ENCODE data around the gene NOS1AP. TPM values are rescaled to one million over a fixed set of nuclear protein-coding genes. Genes with fewer than 3 reads are reported as not detected.

The NOS1AP gene
- total RNA-seq, 1 experiment from 2014 or later, result 9.9 TPM

DNA sequence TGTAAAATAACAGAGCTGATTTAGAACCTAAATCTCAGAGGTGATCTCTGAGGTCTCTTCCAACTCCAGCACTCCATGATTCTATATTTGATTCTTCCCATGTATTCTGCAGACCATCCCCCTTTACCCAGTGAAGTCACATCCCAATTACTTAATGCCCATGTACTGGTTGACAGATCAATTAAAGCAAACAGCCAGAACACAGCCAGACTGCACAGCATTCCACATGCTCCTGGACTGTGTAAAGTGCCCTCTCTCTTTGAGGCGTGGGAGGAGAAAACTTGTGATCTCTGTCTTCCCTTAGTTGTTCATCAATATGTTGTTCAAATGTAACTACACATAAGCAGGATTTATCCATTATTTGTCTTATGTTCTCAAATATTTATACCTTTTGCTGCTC lies 18.1 kb downstream of the NOS1AP start:
- TF ChIP-seq, protein P1, sequence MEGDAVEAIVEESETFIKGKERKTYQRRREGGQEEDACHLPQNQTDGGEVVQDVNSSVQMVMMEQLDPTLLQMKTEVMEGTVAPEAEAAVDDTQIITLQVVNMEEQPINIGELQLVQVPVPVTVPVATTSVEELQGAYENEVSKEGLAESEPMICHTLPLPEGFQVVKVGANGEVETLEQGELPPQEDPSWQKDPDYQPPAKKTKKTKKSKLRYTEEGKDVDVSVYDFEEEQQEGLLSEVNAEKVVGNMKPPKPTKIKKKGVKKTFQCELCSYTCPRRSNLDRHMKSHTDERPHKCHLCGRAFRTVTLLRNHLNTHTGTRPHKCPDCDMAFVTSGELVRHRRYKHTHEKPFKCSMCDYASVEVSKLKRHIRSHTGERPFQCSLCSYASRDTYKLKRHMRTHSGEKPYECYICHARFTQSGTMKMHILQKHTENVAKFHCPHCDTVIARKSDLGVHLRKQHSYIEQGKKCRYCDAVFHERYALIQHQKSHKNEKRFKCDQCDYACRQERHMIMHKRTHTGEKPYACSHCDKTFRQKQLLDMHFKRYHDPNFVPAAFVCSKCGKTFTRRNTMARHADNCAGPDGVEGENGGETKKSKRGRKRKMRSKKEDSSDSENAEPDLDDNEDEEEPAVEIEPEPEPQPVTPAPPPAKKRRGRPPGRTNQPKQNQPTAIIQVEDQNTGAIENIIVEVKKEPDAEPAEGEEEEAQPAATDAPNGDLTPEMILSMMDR (IDR thresholded peaks at IDR 0.05; ENCODE audit: unreplicated experiment), result no peak
- DNase-seq, result no peak
- no peak overlapping the region for H3K4me3 Mint-ChIP-seq (ENCODE audit: low read depth, unreplicated experiment)
- BruUV-seq (replicated peaks), result no TSS peak
- intact Hi-C loops (cut with micrococcal nuclease; ENCODE audit: unreplicated experiment), result no loop called here
- H3K9me3 Mint-ChIP-seq (ENCODE audit: low read depth, unreplicated experiment), result peaks cover 3% of the 10 kb centered on the region
- CTCF ChIA-PET, result no interaction called here
- H3K27me3 Mint-ChIP-seq (ENCODE audit: unreplicated experiment), result no peaks in the 10 kb centered on the region
- no peaks in the 10 kb centered on the region for H3K36me3 Mint-ChIP-seq (ENCODE audit: insufficient read depth, unreplicated experiment)
- no peak overlapping the region for H3K27ac Mint-ChIP-seq (ENCODE audit: unreplicated experiment)
- H3K4me1 Mint-ChIP-seq (ENCODE audit: low read depth, unreplicated experiment), result peaks cover 44% of the 10 kb centered on the region

- intact Hi-C loops (cut with micrococcal nuclease; ENCODE audit: unreplicated experiment), result no loop called here
- CTCF ChIA-PET, result interaction anchor here (0.7 kb wide), 1 partner anchor 56 kb away, joined by 3 read pairs; no protein-coding TSS in a partner anchor
- Mint-ChIP-seq H3K27ac (ENCODE audit: unreplicated experiment) (no peak overlapping the region), H3K36me3 (ENCODE audit: insufficient read depth, unreplicated experiment) (no peaks in the 10 kb centered on the region), H3K27me3 (ENCODE audit: unreplicated experiment) (no peaks in the 10 kb centered on the region), H3K4me3 (ENCODE audit: low read depth, unreplicated experiment) (no peak overlapping the region), H3K4me1 (ENCODE audit: low read depth, unreplicated experiment) (peaks cover 44% of the 10 kb centered on the region), H3K9me3 (ENCODE audit: low read depth, unreplicated experiment) (peaks cover 3% of the 10 kb centered on the region)
- TF ChIP-seq, protein P1 (IDR thresholded peaks at IDR 0.05; ENCODE audit: unreplicated experiment), result no peak
- no peak for DNase-seq
- BruUV-seq (replicated peaks), result no TSS peak
These were observed 18.9 kb downstream of the NOS1AP start for GRCh38 chr1:162088281-162088969.

DNA sequence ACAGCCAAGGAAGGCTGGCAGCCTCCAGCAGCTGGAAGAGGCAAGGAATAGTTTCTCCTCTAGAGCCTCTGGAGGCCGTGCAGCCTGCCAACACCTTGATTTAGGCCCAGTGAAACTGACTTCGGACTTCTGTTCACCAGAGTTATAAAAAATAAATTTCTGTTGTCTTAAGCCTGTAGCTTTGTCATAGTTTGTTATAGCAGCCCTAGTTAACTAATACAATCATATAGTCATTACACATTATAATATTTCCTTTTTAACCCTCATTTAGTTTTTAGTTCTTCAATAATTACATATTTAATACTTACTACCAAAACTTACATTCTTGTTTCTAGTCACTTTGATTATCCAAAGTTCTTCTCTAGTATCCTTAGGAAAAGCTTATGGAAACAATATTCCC lies 20.3 kb downstream of the NOS1AP start:
- no TSS peak for BruUV-seq (replicated peaks)
- Mint-ChIP-seq H3K36me3 (ENCODE audit: insufficient read depth, unreplicated experiment) (no peaks in the 10 kb centered on the region), H3K27ac (ENCODE audit: unreplicated experiment) (no peak overlapping the region), H3K4me1 (ENCODE audit: low read depth, unreplicated experiment) (peaks cover 44% of the 10 kb centered on the region), H3K4me3 (ENCODE audit: low read depth, unreplicated experiment) (no peak overlapping the region), H3K27me3 (ENCODE audit: unreplicated experiment) (no peaks in the 10 kb centered on the region), H3K9me3 (ENCODE audit: low read depth, unreplicated experiment) (no peaks in the 10 kb centered on the region)
- no peak for DNase-seq
- TF ChIP-seq, protein P1 (IDR thresholded peaks at IDR 0.05; ENCODE audit: unreplicated experiment), result no peak
- intact Hi-C loops (cut with micrococcal nuclease; ENCODE audit: unreplicated experiment), result loop anchor here (5.0 kb wide), 1 partner anchor 38 kb away; no protein-coding TSS in a partner anchor
- CTCF ChIA-PET, result no interaction called here

- Mint-ChIP-seq H3K27ac (ENCODE audit: unreplicated experiment) (no peak overlapping the region), H3K36me3 (ENCODE audit: insufficient read depth, unreplicated experiment) (no peaks in the 10 kb centered on the region), H3K9me3 (ENCODE audit: low read depth, unreplicated experiment) (no peaks in the 10 kb centered on the region), H3K4me3 (ENCODE audit: low read depth, unreplicated experiment) (no peak overlapping the region), H3K4me1 (ENCODE audit: low read depth, unreplicated experiment) (peaks cover 44% of the 10 kb centered on the region), H3K27me3 (ENCODE audit: unreplicated experiment) (no peaks in the 10 kb centered on the region)
- DNase-seq, result no peak
- TF ChIP-seq, protein P1 (IDR thresholded peaks at IDR 0.05; ENCODE audit: unreplicated experiment), result no peak
- no TSS peak for BruUV-seq (replicated peaks)
- CTCF ChIA-PET, result no interaction called here
- intact Hi-C loops (cut with micrococcal nuclease; ENCODE audit: unreplicated experiment), result loop anchor here (5.0 kb wide), 1 partner anchor 37 kb away; no protein-coding TSS in a partner anchor
These were observed 20.9 kb downstream of the NOS1AP start for GRCh38 chr1:162090378-162090777.

Data from Calu3 (cell line).